Measurements from ENCODE around the gene CATSPER3. TPM values are rescaled to one million over a fixed set of nuclear protein-coding genes. Genes with fewer than 3 reads are reported as not detected.

The CATSPER3 gene
- total RNA-seq, 4 donors from 2014 or later = 0.42 to 0.65 TPM; not detected in 2

DNA sequence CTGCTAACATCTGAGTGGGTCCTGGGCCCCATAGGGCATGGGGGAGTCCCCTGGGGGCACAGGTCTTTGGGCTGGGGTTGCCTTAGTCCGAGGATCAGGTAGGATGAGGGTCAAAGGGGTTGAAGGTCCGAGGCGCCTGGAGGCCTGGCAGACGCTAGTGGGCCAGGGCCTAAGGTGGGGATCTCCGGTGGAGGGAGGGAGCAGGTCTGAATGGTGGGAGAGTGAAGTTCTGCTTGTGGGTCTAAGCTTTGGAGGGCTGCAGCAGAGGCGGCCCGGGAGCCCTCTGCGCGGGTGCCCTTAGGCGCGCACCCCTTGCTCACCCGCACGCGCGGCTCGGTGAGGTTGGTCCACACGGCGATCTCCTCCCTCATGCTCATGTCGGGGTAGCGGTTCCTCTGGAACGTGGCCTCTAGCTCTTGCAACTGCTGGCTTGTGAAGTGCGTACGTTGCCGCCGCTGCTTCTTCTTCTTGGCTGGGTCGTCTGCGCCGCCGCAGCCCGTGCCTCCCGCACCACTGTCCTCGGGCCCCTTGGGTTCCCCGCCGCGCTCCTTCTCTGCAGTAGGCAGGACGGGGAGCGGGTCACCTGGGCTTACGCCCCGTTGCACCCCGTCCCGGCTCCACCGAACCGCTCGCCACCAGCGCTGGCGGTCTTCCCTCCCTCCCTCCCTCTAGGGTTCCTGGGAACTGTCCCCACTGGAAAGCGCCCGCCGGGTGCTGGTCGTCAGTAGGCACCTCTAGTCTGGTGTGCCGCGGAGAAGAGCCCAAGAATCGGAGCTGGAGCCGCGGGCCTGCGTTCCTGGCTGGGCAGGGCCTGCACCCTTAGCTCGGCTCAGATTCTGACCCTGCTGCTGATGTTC lies 63.5 kb downstream of the CATSPER3 start:
- Histone ChIP-seq H3K9me3 (no peaks in the 10 kb centered on the region), H3K27me3 (peaks cover 33 to 100% (median 64%) of the 10 kb centered on the region in 4 donors), H3K27ac (replicated peaks in 1 of 4) (peak overlapping the region in 3 of 4 donors; percentile 26 to 60 (median 37)), H3K4me1 (peaks cover 36 to 73% (median 67%) of the 10 kb centered on the region in 4 donors), H3K36me3 (no peaks in the 10 kb centered on the region), H3K4me3 (peak overlapping the region; percentile 59 to 71 (median 62))
- TF ChIP-seq POLR2A (IDR thresholded peaks at IDR 0.05; ENCODE audit: low read depth) (no peak), EP300 (IDR thresholded peaks at IDR 0.05) (no peak), POLR2AphosphoS5 (IDR thresholded peaks at IDR 0.05) (no peak)
- TF ChIP-seq, protein P1, sequence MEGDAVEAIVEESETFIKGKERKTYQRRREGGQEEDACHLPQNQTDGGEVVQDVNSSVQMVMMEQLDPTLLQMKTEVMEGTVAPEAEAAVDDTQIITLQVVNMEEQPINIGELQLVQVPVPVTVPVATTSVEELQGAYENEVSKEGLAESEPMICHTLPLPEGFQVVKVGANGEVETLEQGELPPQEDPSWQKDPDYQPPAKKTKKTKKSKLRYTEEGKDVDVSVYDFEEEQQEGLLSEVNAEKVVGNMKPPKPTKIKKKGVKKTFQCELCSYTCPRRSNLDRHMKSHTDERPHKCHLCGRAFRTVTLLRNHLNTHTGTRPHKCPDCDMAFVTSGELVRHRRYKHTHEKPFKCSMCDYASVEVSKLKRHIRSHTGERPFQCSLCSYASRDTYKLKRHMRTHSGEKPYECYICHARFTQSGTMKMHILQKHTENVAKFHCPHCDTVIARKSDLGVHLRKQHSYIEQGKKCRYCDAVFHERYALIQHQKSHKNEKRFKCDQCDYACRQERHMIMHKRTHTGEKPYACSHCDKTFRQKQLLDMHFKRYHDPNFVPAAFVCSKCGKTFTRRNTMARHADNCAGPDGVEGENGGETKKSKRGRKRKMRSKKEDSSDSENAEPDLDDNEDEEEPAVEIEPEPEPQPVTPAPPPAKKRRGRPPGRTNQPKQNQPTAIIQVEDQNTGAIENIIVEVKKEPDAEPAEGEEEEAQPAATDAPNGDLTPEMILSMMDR (IDR thresholded peaks at IDR 0.05) = no peak
- intact Hi-C loops (cut with DNase I) = no loop called here
- DNase-seq (ENCODE audit: extremely low spot score) = no peak
- 33% methylated on average over 23 of the region's 57 CpGs for WGBS

DNA sequence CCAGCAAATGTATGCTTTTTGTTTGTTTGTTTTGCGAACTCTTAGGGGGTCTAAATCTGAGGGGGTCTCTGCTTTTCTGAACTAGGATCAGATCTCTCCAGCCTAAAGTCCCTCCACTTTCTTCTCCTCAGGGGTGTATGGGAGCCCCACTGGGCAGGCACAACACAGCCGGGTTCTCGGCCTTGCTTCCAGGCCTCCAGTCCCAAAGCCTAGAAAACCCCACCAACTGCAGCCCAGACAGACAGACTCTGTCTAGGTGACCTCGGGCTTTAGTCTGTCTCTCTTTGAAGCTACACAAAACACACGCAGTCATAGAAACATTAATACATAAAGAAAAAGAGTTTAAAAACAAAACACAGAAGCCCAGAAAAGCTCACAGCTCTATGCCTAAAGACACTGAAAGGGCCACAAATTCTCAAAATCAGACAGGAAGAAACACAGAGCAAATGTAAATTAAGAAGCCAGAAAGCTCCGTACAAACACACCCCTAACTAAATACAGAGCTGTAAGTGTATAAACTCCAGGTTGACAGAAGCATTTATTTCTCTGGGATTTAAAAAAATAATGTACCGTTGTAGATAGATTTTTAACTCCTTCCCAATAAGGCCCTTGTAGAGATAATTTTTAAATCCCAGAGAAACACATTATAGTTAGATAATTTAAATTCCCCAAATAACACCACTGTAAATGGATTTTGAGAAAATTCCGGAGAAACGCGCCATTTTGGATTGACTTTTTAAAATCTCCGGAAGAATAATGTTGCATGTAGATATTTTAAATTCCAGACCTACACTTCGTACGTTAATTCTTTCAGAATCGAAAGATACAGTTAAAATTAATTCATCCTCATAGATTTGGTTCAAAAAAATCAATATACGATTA lies 64.3 kb downstream of the CATSPER3 start:
- TF ChIP-seq, protein P1 (IDR thresholded peaks at IDR 0.05) = no peak
- no peak for TF ChIP-seq POLR2A (IDR thresholded peaks at IDR 0.05; ENCODE audit: low read depth)
- no peak for TF ChIP-seq EP300 (IDR thresholded peaks at IDR 0.05)
- TF ChIP-seq POLR2AphosphoS5 (IDR thresholded peaks at IDR 0.05) = no peak
- Histone ChIP-seq H3K36me3 (no peaks in the 10 kb centered on the region), H3K9me3 (no peaks in the 10 kb centered on the region), H3K27me3 (peaks cover 33 to 100% (median 73%) of the 10 kb centered on the region in 4 donors), H3K4me3 (peak overlapping the region; percentile 59 to 71 (median 62)), H3K27ac (replicated peaks in 1 of 4) (peak overlapping the region in 3 of 4 donors; percentile 37 to 73 (median 60)), H3K4me1 (peaks cover 36 to 73% (median 67%) of the 10 kb centered on the region in 4 donors)
- no peak for DNase-seq (ENCODE audit: extremely low spot score)
- intact Hi-C loops (cut with DNase I) = no loop called here
- WGBS = 36% methylated on average over 15 of the region's 15 CpGs

GRCh38 chr5:135032695-135032998 lies 64.9 kb downstream of the CATSPER3 start:
- intact Hi-C loops (cut with DNase I) = no loop called here
- TF ChIP-seq POLR2A (IDR thresholded peaks at IDR 0.05; ENCODE audit: low read depth) = no peak
- TF ChIP-seq EP300 (IDR thresholded peaks at IDR 0.05) = no peak
- TF ChIP-seq, protein P1 (IDR thresholded peaks at IDR 0.05) = no peak
- no peak for TF ChIP-seq POLR2AphosphoS5 (IDR thresholded peaks at IDR 0.05)
- no peak for DNase-seq (ENCODE audit: extremely low spot score)
- WGBS = 4% methylated on average over 18 of the region's 18 CpGs
- Histone ChIP-seq H3K4me1 (peaks cover 36 to 69% (median 65%) of the 10 kb centered on the region in 4 donors), H3K36me3 (no peaks in the 10 kb centered on the region), H3K27ac (replicated peaks in 1 of 4) (peak overlapping the region; percentile 70 to 83 (median 72)), H3K4me3 (peak overlapping the region; percentile 59 to 71 (median 62)), H3K27me3 (peaks cover 33 to 100% (median 73%) of the 10 kb centered on the region in 4 donors), H3K9me3 (no peaks in the 10 kb centered on the region)

- H3K27ac ChIP-seq (replicated peaks in 1 of 4) = peak overlapping the region; percentile 70 to 83 (median 72)
- no peak for DNase-seq (ENCODE audit: extremely low spot score)
- WGBS = 5% methylated on average over 35 of the region's 89 CpGs
- H3K9me3 ChIP-seq = no peaks in the 10 kb centered on the region
- peaks cover 36 to 63% (median 59%) of the 10 kb centered on the region in 4 donors for H3K4me1 ChIP-seq
- no peaks in the 10 kb centered on the region for H3K36me3 ChIP-seq
- peak overlapping the region; percentile 59 to 71 (median 62) for H3K4me3 ChIP-seq
- TF ChIP-seq, protein P1 (IDR thresholded peaks at IDR 0.05) = no peak
- peak; percentile 4 to 27 for TF ChIP-seq POLR2AphosphoS5 (IDR thresholded peaks at IDR 0.05)
- TF ChIP-seq POLR2A (IDR thresholded peaks at IDR 0.05; ENCODE audit: low read depth) = no peak
- no peak for TF ChIP-seq EP300 (IDR thresholded peaks at IDR 0.05)
- intact Hi-C loops (cut with DNase I) = no loop called here
- peaks cover 33 to 100% (median 73%) of the 10 kb centered on the region in 4 donors for H3K27me3 ChIP-seq
Measured at GRCh38 chr5:135032999-135033861, 65.5 kb downstream of the CATSPER3 start.

Measured in esophagus muscularis mucosa (tissue), 4 donors.